GM21515 (cell line): ENCODE data around the gene CDK19.
"Not testable (repeated sequence)": the region's sequence is repeated elsewhere in the genome, so short reads cannot be mapped to it uniquely, and the experiment has no call there.

Experiments used
- ATAC-seq: cut with Tn5 transposase; IDR thresholded peaks from one replicate; pipeline ENCODE4 v1.9.1; 2021; ENCODE audit not compliant: unreplicated experiment

The CDK19 gene

GRCh38 chr6:110814102-110815014 is 911 bp downstream of the CDK19 start:
- ATAC-seq = peak; percentile 19

- ATAC-seq = no peak
Measured at GRCh38 chr6:110813338-110814101, 1.7 kb downstream of the CDK19 start.

- no peak for ATAC-seq
Measured at GRCh38 chr6:110812719-110813118, 2.5 kb downstream of the CDK19 start.

- ATAC-seq = no peak
Measured at GRCh38 chr6:110810896-110811586, 4.2 kb downstream of the CDK19 start.

GRCh38 chr6:110809792-110810191 is 5.5 kb downstream of the CDK19 start:
- no peak for ATAC-seq

- ATAC-seq = not testable (repeated sequence)
Measured at GRCh38 chr6:110802175-110802574, 13.1 kb downstream of the CDK19 start.

GRCh38 chr6:110800839-110801196 is 14.5 kb downstream of the CDK19 start:
- ATAC-seq = no peak

- ATAC-seq = no peak
Measured at GRCh38 chr6:110800196-110800838, 15.0 kb downstream of the CDK19 start.

- ATAC-seq = no peak
Measured at GRCh38 chr6:110799655-110800054, 15.6 kb downstream of the CDK19 start.

GRCh38 chr6:110799189-110799588 is 16.1 kb downstream of the CDK19 start:
- no peak for ATAC-seq

- ATAC-seq = no peak
Measured at GRCh38 chr6:110795271-110795670, 20.0 kb downstream of the CDK19 start.

- no peak for ATAC-seq
Measured at GRCh38 chr6:110786696-110787095, 28.6 kb downstream of the CDK19 start.

GRCh38 chr6:110786271-110786670 is 29.0 kb downstream of the CDK19 start:
- ATAC-seq = no peak

- peak; percentile 19 for ATAC-seq
Measured at GRCh38 chr6:110784610-110784979, 30.7 kb downstream of the CDK19 start.

- no peak for ATAC-seq
Measured at GRCh38 chr6:110781522-110782214, 33.6 kb downstream of the CDK19 start.

- ATAC-seq = no peak
Measured at GRCh38 chr6:110778333-110778732, 36.9 kb downstream of the CDK19 start.

- no peak for ATAC-seq
Measured at GRCh38 chr6:110777636-110778035, 37.6 kb downstream of the CDK19 start.

- ATAC-seq = no peak
Measured at GRCh38 chr6:110776413-110776812, 38.9 kb downstream of the CDK19 start.

GRCh38 chr6:110769923-110770322 is 45.3 kb downstream of the CDK19 start:
- no peak for ATAC-seq

GRCh38 chr6:110768057-110768456 is 47.2 kb downstream of the CDK19 start:
- no peak for ATAC-seq
